ENCODE measurements around the gene PRXL2C.

The PRXL2C gene

DNA sequence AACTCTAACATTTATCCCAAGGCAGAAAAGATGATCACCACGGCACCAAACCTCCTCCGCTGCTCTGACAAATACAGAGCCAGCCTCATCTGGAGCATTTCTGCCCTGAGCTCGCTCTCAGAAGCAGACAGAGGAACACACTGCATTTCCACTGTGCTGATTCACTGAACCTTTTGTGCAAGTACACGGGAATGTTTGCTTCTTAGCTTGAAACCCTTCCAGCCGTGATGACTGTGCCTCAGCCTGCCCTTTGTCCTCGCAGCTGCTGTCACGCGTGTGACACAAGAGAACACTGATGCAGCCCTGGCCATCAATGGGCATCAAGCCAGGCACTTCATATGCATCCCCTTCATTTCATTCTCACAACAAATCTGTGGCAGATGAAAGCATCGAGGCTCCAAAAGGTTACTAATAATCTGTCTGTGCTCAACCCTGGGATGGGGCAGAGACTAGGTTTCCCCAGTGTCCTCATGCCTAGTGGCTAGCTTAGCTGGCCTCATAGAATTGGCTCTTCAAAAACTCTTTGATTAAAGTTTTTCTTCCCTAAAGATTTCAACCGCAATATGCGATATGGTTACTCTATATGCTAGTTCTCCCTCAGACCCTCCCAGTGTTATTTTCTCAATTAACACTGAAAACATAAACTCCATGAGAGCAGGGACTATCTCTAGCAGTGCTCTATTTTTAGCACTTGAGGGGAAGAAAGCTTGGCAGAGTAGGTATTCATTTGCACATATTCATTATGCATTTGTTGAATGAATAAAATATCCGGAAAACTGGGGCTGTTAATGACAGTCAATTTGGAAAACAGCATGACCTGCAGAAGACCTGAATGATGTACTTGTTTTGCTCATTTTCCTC lies 42.8 kb downstream of the PRXL2C start:
- peak; percentile 60 for DNase-seq (ENCODE audit: low read depth)

DNA sequence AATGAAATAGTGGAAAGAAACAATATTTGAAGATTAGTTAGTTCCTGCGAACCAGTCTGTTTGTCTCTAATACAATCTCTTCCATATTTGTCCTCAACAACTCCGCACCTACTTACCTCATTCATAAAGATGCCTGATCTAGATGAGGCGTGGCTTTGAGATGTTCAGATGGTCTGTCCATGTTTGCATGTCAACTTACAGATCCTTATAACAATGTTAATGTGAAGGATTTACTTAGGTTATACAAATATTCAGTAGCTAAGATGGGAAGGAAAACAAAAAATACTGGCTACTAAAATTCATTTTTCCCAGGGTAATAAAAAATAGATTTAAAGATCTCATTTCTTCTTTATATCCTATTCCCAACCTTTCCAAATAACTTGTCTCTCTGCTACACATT lies 43.8 kb downstream of the PRXL2C start:
- DNase-seq (ENCODE audit: low read depth) = no peak

- no peak for DNase-seq (ENCODE audit: low read depth)
Observed at GRCh38 chr9:96609732-96610131, 45.4 kb downstream of the PRXL2C start.

DNA sequence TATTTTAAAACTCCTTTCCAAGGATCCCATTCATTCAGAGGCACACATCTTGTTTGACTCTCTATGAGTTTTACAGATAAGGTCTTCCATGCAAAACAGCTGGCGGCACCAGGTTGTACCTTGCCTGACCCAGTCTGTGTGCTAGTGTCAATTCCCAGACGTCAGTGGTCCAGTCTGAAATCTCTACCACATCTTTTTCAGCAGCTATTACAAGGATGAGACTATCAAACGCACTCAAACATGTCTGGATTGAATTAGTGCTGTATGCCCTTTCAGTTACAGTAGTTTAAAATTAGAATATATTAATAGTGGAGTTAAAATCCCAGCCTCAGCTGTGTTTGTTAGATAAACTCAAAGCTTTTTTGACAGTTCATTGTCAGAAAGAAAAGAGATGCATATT lies 47.1 kb downstream of the PRXL2C start:
- DNase-seq (ENCODE audit: low read depth) = no peak

DNA sequence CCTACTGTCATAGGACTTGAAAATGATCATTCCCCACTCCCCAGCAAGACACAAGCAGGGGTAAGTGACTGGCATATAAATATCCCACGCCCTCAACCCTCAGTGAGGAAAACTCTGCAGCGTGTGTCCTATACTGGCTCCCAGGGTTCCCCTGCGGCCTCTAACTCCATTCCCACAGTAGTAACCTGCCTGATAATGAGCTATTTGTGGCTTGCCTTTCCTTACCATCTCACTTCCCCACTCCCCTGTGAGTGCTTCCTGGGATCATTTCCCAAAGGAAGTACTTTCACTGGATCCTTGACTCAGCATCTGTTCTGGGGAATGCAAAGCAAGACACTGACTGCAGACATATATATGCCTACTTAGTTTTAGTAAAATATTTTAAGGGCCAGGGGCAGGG lies 49.8 kb downstream of the PRXL2C start:
- no peak for DNase-seq (ENCODE audit: low read depth)

GRCh38 chr9:96604004-96604319 lies 51.2 kb downstream of the PRXL2C start:
- DNase-seq (ENCODE audit: low read depth) = no peak

DNA sequence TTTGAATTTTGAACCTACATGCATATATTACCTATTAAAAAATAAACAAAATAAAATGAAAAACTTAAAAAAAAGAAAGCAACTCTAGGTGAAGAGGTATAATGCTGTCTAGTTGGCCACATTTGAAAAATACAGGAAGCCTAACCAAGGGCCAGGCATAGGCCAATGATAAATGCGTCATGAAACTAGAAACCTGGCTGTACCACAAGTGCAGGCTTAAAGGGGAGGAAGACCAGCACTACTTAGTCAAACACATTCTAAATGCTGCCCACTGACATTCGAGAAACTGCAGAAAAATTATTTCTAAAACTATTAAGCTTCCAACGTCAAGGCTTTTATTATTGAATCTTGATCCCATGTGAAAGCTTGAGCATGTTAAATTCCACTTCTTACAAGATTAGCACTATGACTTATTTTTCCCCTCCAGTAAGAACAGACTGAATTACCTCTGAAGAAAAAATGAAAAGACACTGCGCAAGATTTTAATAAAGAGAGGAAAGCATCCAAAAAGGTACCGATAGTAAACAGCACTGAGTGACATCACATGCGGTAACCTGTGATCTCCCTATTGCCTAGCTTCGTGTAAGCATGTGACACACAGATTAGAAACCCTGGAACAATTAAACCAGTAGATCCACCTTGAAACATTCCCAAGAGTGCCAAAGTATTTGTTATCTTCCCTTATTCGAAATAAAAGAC lies 51.7 kb downstream of the PRXL2C start:
- no peak for DNase-seq (ENCODE audit: low read depth)

GRCh38 chr9:96599298-96599697 lies 55.8 kb downstream of the PRXL2C start:
- DNase-seq (ENCODE audit: low read depth) = no peak

DNA sequence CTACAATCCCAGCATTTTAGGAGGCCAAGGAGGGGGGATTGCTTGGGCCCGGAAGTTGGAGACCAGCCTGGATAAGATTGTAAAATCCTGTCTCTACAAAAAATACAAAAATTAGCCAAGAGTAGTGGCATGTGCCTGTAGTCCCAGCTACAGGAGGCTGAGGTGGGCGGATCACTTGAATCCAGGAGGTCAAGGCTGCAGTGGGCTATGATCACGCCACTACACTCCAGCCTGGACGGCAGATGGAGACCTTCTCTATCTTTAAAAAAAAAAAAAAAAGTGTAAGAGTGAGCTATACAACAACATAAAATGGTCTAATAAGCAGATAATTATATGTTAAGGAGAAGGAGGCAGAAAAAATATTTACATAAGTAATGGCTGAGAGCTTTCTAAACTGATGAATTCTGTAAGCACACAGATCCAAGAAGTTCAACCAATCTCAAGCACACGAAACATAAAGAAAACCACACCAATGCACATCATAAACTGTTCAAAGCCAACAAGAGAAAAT lies 58.5 kb downstream of the PRXL2C start:
- DNase-seq (ENCODE audit: low read depth) = no peak

Measured in fibroblast of the conjunctiva (primary cell).